OCI-LY7 (cell line): ENCODE measurements around the gene CARD11. TPM values are rescaled to one million over a fixed set of nuclear protein-coding genes. Genes with fewer than 3 reads are reported as not detected.

Experiments used
- BruUV-seq: library from RNA; stranded (reverse); fragments of 400-500 nt; replicated peaks from 2 replicates; lab custom pipeline; 2021; lab: Mats Ljungman, UMichigan
- CTCF ChIA-PET: fragments of 300-600 bp; sonication (Branson Sonifier 250); formaldehyde crosslinking; loops from one replicate; lab custom pipeline; 2022; ENCODE audit warnings: antibody characterized with exemption; ENCODE audit not compliant: unreplicated experiment; lab: Charles Lee
- POLR2A ChIA-PET: fragments of 300-600 bp; sonication (Branson Sonifier 250); formaldehyde crosslinking; loops from one replicate; lab custom pipeline; 2022; ENCODE audit warnings: antibody characterized with exemption; lab: Charles Lee
- DNase-seq: peaks from one replicate; pipeline ENCODE4 v3.0.0-alpha.2; 2015; ENCODE audit warnings: low spot score
- H2AFZ ChIP-seq: fragments of 200-600 bp; sonication (generic), shearing (Covaris generic); 2 replicates; pipeline ENCODE4 v1.6.1; 2014; ENCODE audit warnings: mild to moderate bottlenecking, antibody characterized with exemption, low read length, moderate library complexity
- H3K27ac ChIP-seq: fragments of 200-600 bp; sonication (generic); 2 replicates; pipeline ENCODE4 v1.5.1; 2014; ENCODE audit warnings: mixed run types, low read depth, mild to moderate bottlenecking, moderate library complexity, low read length, inconsistent platforms; ENCODE audit not compliant: poor library complexity, severe bottlenecking
- H3K36me3 ChIP-seq: fragments of 200-600 bp; sonication (generic); 2 replicates; pipeline ENCODE4 v1.6.1; 2014; ENCODE audit warnings: mild to moderate bottlenecking, antibody characterized with exemption, low read length, moderate library complexity, mixed read lengths; ENCODE audit not compliant: insufficient read depth
- H3K4me1 ChIP-seq: fragments of 200-600 bp; sonication (generic); 2 replicates; pipeline ENCODE4 v1.5.1; 2014; ENCODE audit warnings: mild to moderate bottlenecking, low read length; ENCODE audit not compliant: insufficient read depth, poor library complexity, severe bottlenecking
- H3K4me2 ChIP-seq: fragments of 200-600 bp; sonication (generic); 2 replicates; pipeline ENCODE4 v1.6.1; 2014; ENCODE audit warnings: mild to moderate bottlenecking, low read length
- H3K4me3 ChIP-seq: fragments of 200-600 bp; sonication (generic); 2 replicates; pipeline ENCODE4 v1.5.1; 2014; ENCODE audit warnings: mild to moderate bottlenecking, low read depth, low read length; ENCODE audit not compliant: poor library complexity, severe bottlenecking
- H3K79me2 ChIP-seq: fragments of 200-600 bp; sonication (generic); 2 replicates; pipeline ENCODE4 v1.6.1; 2016; ENCODE audit warnings: low read depth, mild to moderate bottlenecking, low read length, moderate library complexity, mixed read lengths; ENCODE audit not compliant: insufficient read depth
- H3K9me2 ChIP-seq: fragments of 200-600 bp; sonication (generic); 2 replicates; pipeline ENCODE4 v1.6.1; 2016; ENCODE audit warnings: mild to moderate bottlenecking, low read length, mixed read lengths; ENCODE audit not compliant: insufficient read depth
- H3K9me3 ChIP-seq: fragments of 200-600 bp; sonication (generic); 2 replicates; pipeline ENCODE4 v1.6.1; 2014; ENCODE audit warnings: mild to moderate bottlenecking, mixed run types, low read length, mixed read lengths
- H4K20me1 ChIP-seq: fragments of 200-600 bp; sonication (generic); 2 replicates; pipeline ENCODE4 v1.6.1; 2014; ENCODE audit warnings: mild to moderate bottlenecking, antibody characterized with exemption, low read length, moderate library complexity, mixed read lengths; ENCODE audit not compliant: insufficient read depth
- EZH2phosphoT487 ChIP-seq: fragments of 200-600 bp; sonication (generic); IDR thresholded peaks from 2 replicates; pipeline ENCODE4 v1.6.1; 2018; ENCODE audit warnings: low read depth, borderline replicate concordance, mild to moderate bottlenecking, mixed run types, antibody characterized with exemption, low read length, moderate library complexity, mixed read lengths
- intact Hi-C: fragments of 100-400 bp; cut with micrococcal nuclease; formaldehyde crosslinking; loops from one replicate; pipeline ENCODE4 v1.10.0; 2022; ENCODE audit not compliant: unreplicated experiment
- total RNA-seq, 2 experiments: library from RNA; depleted of rRNA in 1 of 2; stranded (reverse); fragments of >200 nt in 1 of 2; shearing (Covaris generic) in 1 of 2; gene quantifications; 2 replicates each; pipeline ENCODE4 v1.2.3, GENCODE V29; 2014 to 2022
- TF ChIP-seq, protein P1 (sequence below): fragments of 200-600 bp; sonication (generic); conservative IDR thresholded peaks from 2 replicates; pipeline ENCODE4 v1.5.1; 2014; ENCODE audit warnings: mild to moderate bottlenecking, antibody characterized with exemption, low read length, moderate library complexity, mixed read lengths

Gene CARD11
- total RNA-seq, 2 experiments from 2014 or later, result 33.8 to 63.5 TPM

DNA sequence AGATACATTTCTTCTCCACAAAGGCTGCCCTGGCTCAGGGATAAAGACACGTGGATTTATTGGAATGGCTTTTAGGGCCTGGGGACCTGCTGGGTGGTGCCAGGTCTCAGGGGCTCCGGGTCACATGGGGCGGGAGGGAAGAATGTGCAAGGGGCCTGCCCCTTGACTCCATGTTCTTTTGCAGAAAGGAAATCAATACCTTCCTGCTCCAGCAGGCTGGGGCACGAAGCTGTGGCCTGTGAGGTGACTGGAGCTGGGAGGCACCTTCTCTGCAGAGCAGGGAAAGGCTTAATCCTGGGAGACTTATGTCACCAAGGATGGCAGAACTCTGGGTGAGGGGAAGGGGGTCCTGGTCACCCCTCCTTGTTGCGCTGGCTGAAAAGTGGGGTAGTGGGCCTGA is 157.3 kb downstream of the CARD11 start:
- no peaks in the 10 kb centered on the region for H3K36me3 ChIP-seq
- no peaks in the 10 kb centered on the region for H3K79me2 ChIP-seq
- TF ChIP-seq EZH2phosphoT487, result no peak
- TF ChIP-seq, protein P1, sequence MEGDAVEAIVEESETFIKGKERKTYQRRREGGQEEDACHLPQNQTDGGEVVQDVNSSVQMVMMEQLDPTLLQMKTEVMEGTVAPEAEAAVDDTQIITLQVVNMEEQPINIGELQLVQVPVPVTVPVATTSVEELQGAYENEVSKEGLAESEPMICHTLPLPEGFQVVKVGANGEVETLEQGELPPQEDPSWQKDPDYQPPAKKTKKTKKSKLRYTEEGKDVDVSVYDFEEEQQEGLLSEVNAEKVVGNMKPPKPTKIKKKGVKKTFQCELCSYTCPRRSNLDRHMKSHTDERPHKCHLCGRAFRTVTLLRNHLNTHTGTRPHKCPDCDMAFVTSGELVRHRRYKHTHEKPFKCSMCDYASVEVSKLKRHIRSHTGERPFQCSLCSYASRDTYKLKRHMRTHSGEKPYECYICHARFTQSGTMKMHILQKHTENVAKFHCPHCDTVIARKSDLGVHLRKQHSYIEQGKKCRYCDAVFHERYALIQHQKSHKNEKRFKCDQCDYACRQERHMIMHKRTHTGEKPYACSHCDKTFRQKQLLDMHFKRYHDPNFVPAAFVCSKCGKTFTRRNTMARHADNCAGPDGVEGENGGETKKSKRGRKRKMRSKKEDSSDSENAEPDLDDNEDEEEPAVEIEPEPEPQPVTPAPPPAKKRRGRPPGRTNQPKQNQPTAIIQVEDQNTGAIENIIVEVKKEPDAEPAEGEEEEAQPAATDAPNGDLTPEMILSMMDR, result no peak
- H3K4me1 ChIP-seq, result peaks cover 23% of the 10 kb centered on the region
- H3K27ac ChIP-seq, result no peak overlapping the region
- H3K4me2 ChIP-seq, result no peak overlapping the region
- no peak overlapping the region for H2AFZ ChIP-seq
- H3K4me3 ChIP-seq, result no peak overlapping the region
- H3K9me2 ChIP-seq, result no peaks in the 10 kb centered on the region
- no peaks in the 10 kb centered on the region for H4K20me1 ChIP-seq
- no peak for DNase-seq
- intact Hi-C loops, result loop anchor here (2.0 kb wide), 1 partner anchor 156 kb away; the partner anchor contains the start of gene CARD11
- H3K9me3 ChIP-seq, result no peaks in the 10 kb centered on the region
- CTCF ChIA-PET, result no interaction called here
- BruUV-seq, result no TSS peak
- POLR2A ChIA-PET, result interaction anchor here (0.6 kb wide), 1 partner anchor 16 kb away, joined by 3 read pairs; no protein-coding TSS in a partner anchor

DNA sequence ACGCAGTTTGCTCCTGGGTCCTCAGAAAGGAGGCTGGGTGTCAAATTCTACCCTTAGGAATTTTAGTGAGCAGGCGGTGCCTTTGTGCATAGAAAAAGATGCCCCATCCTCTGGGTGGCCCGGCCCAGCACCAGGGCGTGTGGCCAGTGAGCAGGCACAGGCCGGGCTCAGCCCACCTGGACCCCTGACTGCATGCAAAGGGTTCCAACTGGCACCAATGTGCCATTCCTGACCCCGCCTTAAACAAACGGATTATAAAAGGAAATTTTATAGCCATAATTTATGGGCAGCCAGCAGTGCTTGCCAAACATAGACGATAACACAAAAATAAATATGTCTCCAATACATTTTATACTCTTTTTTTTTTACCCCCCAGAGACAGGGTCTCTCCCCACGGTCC is 159.5 kb downstream of the CARD11 start:
- H3K4me2 ChIP-seq, result no peak overlapping the region
- POLR2A ChIA-PET, result interaction anchor here (0.6 kb wide), 1 partner anchor 267 kb away, joined by 5 read pairs; no protein-coding TSS in a partner anchor
- BruUV-seq, result no TSS peak
- H3K9me3 ChIP-seq, result no peaks in the 10 kb centered on the region
- no peak for TF ChIP-seq EZH2phosphoT487
- TF ChIP-seq, protein P1, result no peak
- no peak for DNase-seq
- H3K79me2 ChIP-seq, result no peaks in the 10 kb centered on the region
- H3K9me2 ChIP-seq, result no peaks in the 10 kb centered on the region
- intact Hi-C loops, result no loop called here
- CTCF ChIA-PET, result no interaction called here
- no peaks in the 10 kb centered on the region for H4K20me1 ChIP-seq
- H3K4me1 ChIP-seq, result peaks cover 22% of the 10 kb centered on the region
- no peak overlapping the region for H2AFZ ChIP-seq
- H3K4me3 ChIP-seq, result no peak overlapping the region
- no peak overlapping the region for H3K27ac ChIP-seq
- H3K36me3 ChIP-seq, result no peaks in the 10 kb centered on the region

DNA sequence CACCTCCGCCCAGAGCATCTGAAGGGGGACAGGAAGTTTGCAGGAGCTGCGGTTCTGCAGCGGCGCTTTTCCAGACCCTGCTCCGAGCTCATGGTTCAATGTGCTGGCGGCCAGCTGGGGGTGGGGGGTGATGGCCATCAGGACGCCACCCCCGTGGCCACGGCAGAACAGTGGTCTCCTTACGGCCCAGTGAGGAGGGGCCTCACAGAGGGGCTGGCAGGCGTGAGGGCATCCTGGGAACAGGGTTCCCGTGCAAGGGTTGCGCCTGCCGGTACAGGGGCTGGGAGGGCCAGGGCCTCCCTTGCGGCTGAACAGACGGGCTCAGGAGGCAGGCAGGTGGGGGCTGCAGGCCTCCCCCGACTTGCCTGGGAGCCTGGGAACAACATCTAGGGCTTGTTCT is 160.6 kb downstream of the CARD11 start:
- no peak overlapping the region for H3K4me2 ChIP-seq
- intact Hi-C loops, result no loop called here

More for the DNA sequence above, 160.6 kb downstream of the CARD11 start:
- no peaks in the 10 kb centered on the region for H3K9me3 ChIP-seq
- peaks cover 30% of the 10 kb centered on the region for H3K4me1 ChIP-seq
- CTCF ChIA-PET, result interaction anchor here (0.6 kb wide), 2 partner anchors 9 to 1394 kb away, joined by 3 read pairs; no protein-coding TSS in a partner anchor
- no TSS peak for BruUV-seq
- no peaks in the 10 kb centered on the region for H3K9me2 ChIP-seq
- no peak overlapping the region for H3K27ac ChIP-seq
- no peak for TF ChIP-seq EZH2phosphoT487
- TF ChIP-seq, protein P1, result no peak
- H4K20me1 ChIP-seq, result no peaks in the 10 kb centered on the region
- POLR2A ChIA-PET, result interaction anchor here (0.6 kb wide), 1 partner anchor 252 kb away, joined by 5 read pairs; no protein-coding TSS in a partner anchor
- no peak overlapping the region for H3K4me3 ChIP-seq
- H3K79me2 ChIP-seq, result no peaks in the 10 kb centered on the region
- H2AFZ ChIP-seq, result no peak overlapping the region
- no peaks in the 10 kb centered on the region for H3K36me3 ChIP-seq
- DNase-seq, result no peak
